Raji (cell line): Measurements from ENCODE around the gene MXD4.

Source experiments
- POLR2A ChIP-seq: IDR thresholded peaks from 2 replicates; pipeline ENCODE4 v1.6.1; 2011; ENCODE audit warnings: low read depth, low read length, control low read depth; ENCODE audit not compliant: insufficient read depth

The MXD4 gene

DNA sequence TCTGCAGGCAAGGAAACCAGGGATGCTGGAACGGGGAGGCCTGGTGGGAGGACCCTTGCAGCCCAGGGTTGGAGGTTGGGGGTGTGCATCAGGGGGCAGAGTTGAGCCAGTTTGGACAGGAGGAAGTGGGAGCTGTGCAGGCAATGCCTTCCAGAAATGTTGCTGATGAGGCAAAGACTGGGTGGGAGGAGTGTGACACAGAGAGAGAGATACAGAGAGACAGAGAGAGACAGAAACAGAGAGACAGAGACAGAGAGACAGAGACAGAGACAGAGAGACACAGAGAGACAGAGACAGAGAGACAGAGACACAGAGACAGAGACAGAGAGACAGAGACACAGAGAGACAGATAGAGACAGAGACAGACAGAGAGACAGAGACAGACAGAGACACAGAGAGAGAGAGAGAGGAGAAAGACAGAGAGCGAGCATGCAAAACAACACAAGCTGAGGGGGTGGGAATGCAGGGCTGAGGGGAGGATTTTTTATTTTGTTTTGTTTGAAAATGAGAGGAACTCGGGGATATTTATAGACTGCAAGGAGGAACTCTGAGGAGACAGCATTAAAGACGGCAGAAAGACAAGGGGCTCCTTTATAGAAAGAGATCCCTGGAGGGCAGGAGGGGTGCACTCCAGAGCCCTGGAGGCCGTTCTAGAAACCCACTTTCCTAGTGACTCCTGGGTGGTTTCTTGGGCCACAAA lies 18.1 kb downstream of the MXD4 start:
- no peak for TF ChIP-seq POLR2A

DNA sequence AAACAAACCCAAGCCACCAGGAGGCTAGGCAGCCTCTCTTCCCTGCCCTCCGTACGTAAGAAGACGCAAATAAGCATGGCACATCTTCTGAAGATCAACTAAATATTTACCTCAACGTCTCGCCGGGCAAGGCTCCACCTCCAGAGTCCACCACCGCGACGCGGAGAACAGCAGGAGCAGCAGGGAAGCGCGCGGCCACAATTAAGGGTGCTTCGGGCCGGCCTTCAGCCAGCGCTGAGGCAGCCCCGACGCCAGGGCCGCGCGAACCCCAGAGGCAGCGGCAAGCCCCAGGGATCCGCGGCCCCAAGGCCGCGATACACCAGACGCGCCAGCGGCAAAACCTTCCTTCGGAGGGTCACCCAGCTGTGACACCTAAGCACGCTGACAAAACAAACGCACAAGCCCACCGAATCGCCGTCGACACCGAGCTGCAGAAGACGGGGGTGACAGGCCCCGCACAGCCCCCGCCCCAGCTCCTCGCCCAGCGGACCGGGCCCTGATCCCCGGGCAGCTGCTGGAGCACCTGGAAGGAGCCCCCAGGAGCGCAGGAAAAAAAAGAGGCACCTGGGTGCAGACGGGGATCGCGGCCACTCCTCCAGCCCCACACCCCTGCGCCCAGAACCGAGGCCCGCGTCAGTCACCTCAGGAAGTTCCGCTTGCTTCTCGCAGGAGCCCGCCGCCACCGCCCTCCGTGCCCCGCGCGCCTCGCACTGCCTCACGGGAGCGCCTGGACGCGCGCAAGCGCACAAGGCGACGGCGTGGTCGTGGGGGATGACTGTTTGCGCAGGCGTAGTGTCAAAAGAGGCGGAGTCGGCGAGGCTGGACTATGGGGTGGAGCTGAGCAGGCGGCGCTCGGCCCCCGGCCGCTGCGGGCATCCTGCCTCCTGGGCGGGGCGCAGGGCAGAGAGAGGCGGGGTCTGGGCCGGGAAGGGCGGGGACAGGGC lies 20.2 kb downstream of the MXD4 start, which contains the start of the genes HAUS3 and POLN:
Gene HAUS3 (minus strand): TSS at position 712 of the 944 bp plus-strand sequence. CDS start 1,175 bp downstream, outside the sequence.
Gene POLN (minus strand): TSS at position 712 of the 944 bp plus-strand sequence. CDS start 12,890 bp downstream, outside the sequence.
- TF ChIP-seq POLR2A = peak; percentile 84

DNA sequence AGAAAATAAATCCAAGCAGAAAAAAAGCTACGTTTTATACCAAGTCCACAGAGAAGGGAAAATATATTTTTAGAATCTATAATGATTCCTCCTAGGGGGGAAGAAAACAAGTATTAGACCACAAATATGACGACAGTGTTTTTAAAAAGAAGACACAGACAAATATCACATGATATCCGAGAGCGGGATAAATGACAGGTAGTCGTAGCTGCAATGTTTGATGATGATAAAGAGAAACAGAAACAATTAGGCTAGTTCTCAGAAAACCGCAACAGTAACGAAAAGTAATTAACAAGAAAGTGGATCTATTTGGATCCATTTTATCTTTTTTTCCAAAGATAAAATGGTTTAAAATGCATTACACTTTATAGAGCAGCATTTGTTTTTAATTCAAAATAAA lies 20.9 kb downstream of the MXD4 start:
- no peak for TF ChIP-seq POLR2A

DNA sequence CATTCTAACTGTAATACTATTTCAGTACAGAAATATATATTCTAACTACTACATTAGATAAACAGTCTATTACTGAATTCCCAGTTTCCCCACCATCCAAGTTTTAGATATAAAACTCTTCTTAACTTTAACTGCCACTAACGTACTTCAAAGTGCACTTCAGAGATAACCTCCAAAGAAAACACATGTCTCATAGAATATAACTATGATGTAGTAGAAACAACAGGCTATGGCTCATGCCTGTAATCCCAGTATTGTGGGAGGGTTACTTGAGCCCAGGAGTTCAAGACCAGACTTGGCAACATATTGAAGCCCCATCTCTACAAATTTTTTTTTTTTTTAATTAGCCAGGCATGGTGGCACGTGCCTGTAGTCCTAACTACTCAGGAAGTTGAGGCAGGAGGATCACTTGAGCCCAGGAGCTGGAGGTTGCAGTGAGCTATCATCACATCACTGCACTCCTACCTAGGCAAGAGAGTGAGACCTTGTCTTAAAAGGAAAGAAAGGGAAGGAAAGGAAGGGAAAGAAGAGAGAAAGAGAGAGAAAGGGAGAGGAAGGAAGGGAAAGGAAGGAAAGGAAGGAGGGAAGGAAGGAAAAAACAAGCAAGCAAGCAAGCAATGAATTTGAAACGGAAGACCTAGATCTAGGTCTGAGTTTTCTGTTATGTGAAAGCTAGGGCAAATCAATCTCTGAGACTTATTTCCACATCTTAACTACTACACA lies 24.8 kb downstream of the MXD4 start:
- TF ChIP-seq POLR2A = no peak

DNA sequence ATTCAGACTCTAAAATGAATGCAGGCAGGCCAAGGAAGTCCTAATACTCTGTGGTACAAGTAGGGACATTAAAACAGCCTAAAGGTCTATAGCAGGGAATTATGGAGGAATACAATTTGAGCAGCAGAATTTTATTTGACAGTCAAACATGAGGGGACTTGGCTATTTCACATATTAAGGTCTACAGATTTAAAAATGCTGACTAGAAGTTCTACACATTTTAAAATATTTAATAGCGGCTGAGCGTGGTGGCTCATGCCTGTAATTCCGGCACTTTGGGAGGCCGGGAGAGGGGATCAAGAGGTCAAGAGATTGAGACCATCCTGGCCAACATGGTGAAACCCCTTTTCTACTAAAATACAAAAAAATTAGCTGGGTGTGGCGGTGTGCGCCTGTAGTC lies 30.8 kb downstream of the MXD4 start:
- TF ChIP-seq POLR2A = no peak

DNA sequence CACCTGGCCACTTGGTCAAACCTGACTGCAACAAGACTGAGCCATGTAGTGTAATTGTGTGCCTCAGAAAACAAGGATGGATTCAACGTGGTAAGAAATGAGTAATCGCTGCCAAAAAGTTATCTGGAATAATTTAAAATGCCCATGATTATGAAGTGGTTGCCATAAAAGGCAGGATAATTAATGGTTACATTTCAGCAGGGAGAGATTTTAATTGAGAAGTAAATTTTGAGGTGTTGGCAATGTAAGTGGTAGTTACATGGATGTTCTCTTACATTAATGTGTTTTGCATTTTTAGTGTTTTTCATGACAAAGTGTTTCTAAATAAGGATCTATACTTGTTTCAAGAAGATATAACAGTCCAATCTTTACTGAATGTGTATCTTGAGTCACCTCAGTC lies 35.6 kb downstream of the MXD4 start:
- TF ChIP-seq POLR2A = no peak

DNA sequence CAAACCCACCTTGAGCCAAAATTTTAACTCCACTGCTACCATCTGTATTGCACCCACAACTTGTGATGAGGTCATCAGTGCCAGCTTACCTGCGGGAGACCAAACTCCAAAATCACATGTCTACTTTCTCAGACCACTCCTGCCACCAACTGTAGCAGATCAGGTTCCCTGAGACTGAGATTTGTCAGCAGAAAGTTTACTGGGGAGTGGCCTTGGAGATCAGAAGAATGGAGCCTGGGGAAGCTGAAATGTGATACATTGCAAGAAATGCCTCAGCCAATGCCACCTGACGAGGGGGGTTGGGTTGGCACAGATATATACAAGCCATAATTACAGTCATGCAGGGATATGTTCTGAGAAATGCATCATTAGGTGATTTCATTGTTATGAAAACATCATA lies 39.1 kb downstream of the MXD4 start:
- TF ChIP-seq POLR2A = no peak

DNA sequence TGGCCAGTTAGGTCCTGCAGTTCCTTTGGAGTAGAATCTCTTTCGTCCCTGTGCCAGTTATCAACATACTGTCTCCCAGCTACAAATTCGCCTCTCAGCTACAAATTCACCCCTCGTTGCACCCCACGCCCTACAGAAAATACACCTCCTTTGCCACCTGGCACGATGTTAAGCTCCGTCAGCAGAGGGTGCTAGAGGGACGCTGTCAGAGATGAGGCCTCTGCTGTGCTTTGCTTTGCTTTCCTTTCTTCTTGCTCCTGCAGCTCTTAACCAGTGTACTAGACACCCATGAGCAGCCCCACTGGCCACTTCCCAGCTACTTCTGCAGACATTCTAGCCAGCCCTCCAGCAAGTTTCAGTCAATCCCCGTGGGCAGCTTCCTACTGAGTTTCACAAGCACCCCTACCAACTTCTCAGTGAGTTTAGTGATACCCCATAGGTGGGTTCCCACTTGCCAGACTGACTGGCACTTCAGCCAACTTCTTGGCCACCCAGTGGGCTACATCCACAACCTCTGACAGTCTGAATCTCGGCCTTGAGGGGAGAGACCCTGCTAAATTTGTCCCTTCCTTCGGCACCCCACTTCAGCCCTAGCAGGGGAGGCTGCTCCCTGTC lies 41.8 kb downstream of the MXD4 start:
- TF ChIP-seq POLR2A = no peak

DNA sequence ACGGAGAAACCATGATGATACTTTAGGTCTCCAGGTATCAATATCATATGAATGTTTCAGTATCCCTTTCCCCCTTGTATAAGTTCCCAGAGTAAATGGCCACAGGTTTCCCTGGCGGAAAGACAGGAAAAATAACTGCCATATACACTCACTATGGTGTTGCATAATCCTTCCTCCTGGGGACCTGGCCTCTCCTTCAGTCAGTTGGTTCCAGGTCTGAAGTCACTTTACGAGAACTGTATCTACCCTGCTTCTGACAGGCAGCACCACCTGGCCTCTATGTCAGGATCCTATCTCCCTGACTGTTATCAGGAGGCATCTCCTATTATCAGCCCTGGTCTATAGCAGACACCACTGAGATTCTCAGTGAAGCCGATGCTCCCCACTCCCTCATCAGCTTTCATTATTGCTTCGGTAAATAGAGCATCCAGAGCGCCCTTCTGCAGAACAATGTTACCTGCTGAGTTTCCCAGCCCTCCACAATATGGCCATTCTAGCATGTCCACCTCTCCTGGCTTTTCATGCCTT lies 42.6 kb downstream of the MXD4 start:
- TF ChIP-seq POLR2A = no peak

DNA sequence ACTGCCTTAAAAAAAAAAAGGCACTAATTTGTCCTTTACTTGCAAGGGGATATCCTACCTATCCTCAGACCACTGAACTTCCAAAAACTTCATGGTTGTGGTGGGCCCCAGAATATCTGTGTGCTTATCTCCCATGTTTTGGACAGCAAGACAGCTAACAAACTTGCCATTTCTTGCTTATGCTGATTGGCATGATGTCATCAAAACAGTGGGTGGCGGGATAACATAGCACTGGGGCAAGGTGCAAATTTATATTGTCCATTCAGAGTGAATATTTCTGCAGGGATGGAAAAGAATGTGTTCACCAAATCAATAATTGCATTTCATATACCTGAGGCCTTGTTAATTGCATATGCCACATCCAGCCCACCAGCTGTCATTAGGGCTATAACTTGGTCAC lies 43.5 kb downstream of the MXD4 start:
- TF ChIP-seq POLR2A = no peak

DNA sequence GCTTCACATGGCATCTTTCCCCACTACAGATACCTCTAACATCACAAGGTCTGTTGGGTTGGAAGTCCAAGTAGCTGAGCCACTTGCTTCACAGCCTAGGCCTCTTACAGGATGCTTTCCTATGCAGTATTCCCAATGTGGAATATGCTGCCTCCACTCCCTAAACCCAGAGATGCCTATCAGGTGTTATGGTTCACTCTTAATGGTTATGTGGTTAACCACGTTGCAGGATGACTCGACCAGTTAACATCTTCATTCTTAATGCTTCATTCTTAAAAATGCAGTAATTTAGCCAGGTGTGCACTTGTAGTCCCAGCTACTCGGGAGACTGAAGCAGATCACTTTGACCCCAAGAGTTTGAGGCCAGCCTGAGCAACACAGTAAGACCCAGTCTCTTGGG lies 44.2 kb downstream of the MXD4 start:
- no peak for TF ChIP-seq POLR2A

DNA sequence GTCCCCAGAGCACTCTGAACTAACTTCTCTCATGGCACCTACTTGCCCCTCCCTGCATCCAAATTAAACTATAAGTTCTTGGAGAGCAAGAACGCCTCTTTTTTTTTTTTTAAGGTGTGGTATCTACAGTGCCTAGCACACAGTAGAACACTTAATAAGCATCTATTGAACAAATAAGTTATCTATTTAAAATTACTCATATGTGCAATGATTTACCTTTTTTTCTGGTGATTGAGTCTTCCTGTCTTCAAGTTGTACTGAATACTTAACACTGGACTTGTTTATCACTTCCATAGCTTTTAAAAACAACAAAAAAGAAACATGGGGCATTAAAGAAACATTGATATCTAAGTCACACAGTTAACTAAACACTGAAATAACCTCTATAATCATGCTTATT lies 49.1 kb downstream of the MXD4 start:
- no peak for TF ChIP-seq POLR2A
